A549 (cell line): Measurements from ENCODE around the gene INTS15. TPM values are rescaled to one million over a fixed set of nuclear protein-coding genes. Genes with fewer than 3 reads are reported as not detected.

Source experiments
- ATAC-seq, 2 experiments: fragments of 200-7000 bp in 1 of 2; fragments of >200 bp in 1 of 2; cut with Nextera tagmentation in 1 of 2; cut with Tn5 transposase in 1 of 2; 3 replicates each; pipeline versions ENCODE4 v1.8.0 to v1.9.1; 2018 to 2020; ENCODE audit warnings: mild to moderate bottlenecking in 1 of 2, moderate library complexity in 1 of 2
- CTCF ChIA-PET: fragments of 300-600 bp; sonication (Branson Sonifier 250); formaldehyde crosslinking; extraction: SDS; loops from one replicate; lab custom pipeline; 2021; ENCODE audit warnings: antibody characterized with exemption, inconsistent platforms; lab: Yijun Ruan, JAX
- POLR2A ChIA-PET: fragments of 350-600 bp; formaldehyde crosslinking; extraction: SDS; loops from one replicate; lab custom pipeline; 2021; ENCODE audit warnings: antibody characterized with exemption, inconsistent platforms; lab: Yijun Ruan, JAX
- DNase-seq, 2 experiments: peaks; one replicate each; pipeline versions ENCODE4 v3.0.0 to v3.0.0-alpha.2; 2011 to 2016; ENCODE audit warnings: low read depth in 1 of 2, low spot score in 1 of 2
- FAIRE-seq: peaks from 2 replicates; lab custom pipeline; 2011; peaks lifted over from hg19 to GRCh38; lab: Jason Lieb, UNC
- H3K27ac ChIP-seq, 2 experiments: fragments of >200 bp; sonication (Bioruptor Twin); formaldehyde crosslinking; 3 replicates each; pipeline ENCODE4 v1.5.1; 2016 to 2017
- H3K4me1 ChIP-seq: fragments of >200 bp; sonication (Bioruptor Twin); formaldehyde crosslinking; 3 replicates; pipeline ENCODE4 v1.6.1; 2016
- H3K4me2 ChIP-seq: fragments of >200 bp; sonication (Bioruptor Twin); formaldehyde crosslinking; 3 replicates; pipeline ENCODE4 v1.6.1; 2016
- H3K4me3 ChIP-seq: fragments of >200 bp; sonication (Bioruptor Twin); formaldehyde crosslinking; 3 replicates; pipeline ENCODE4 v1.5.1; 2016
- H3K9me3 ChIP-seq: fragments of >200 bp; sonication (Bioruptor Twin); formaldehyde crosslinking; 3 replicates; pipeline ENCODE4 v1.6.1; 2016
- CBX2 ChIP-seq: fragments of 200-600 bp; sonication (generic); IDR thresholded peaks from 2 replicates; pipeline ENCODE4 v1.6.1; 2016; ENCODE audit warnings: low read depth, mild to moderate bottlenecking, borderline replicate concordance
- EHF ChIP-seq: fragments of 250-450 bp; sonication (Bioruptor Pico); IDR thresholded peaks from 2 replicates; pipeline ENCODE4 v1.5.0; 2020; ENCODE audit warnings: mild to moderate bottlenecking
- EP300 ChIP-seq, 2 experiments: fragments of >200 bp; sonication (Bioruptor Twin); formaldehyde crosslinking; IDR thresholded peaks; 2 replicates in 1 of 2; 3 replicates in 1 of 2; pipeline ENCODE4 v1.6.1; 2016 to 2017
- FOSB ChIP-seq: fragments of 250-450 bp; sonication (Bioruptor Pico); IDR thresholded peaks from 2 replicates; pipeline ENCODE4 v1.5.0; 2020; ENCODE audit warnings: mild to moderate bottlenecking, moderate library complexity
- FOSL2 ChIP-seq, 2 experiments: fragments of 450-650 bp in 1 of 2; fragments of >200 bp in 1 of 2; sonication (Bioruptor Twin) in 1 of 2; formaldehyde crosslinking; IDR thresholded peaks; 2 replicates each; pipeline versions ENCODE4 v1.5.0 to v1.6.1; 2016 to 2020; ENCODE audit warnings: mild to moderate bottlenecking in 1 of 2, moderate library complexity in 1 of 2
- HES2 ChIP-seq: fragments of >200 bp; sonication (Bioruptor Twin); formaldehyde crosslinking; IDR thresholded peaks from 2 replicates; pipeline ENCODE4 v1.6.1; 2016
- HOXA7 ChIP-seq: fragments of 250-450 bp; sonication (Bioruptor Pico); IDR thresholded peaks from 2 replicates; pipeline ENCODE4 v1.5.0; 2020; ENCODE audit warnings: mild to moderate bottlenecking, moderate library complexity
- HOXB13 ChIP-seq: fragments of 250-450 bp; sonication (Bioruptor Pico); IDR thresholded peaks from 2 replicates; pipeline ENCODE4 v1.5.0; 2020; ENCODE audit warnings: low read depth, mild to moderate bottlenecking, moderate library complexity
- MAFK ChIP-seq: fragments of 450-650 bp; IDR thresholded peaks from 2 replicates; pipeline ENCODE4 v1.6.1; 2014; ENCODE audit not compliant: partially characterized antibody
- MAZ ChIP-seq: fragments of 150-350 bp; IDR thresholded peaks from 2 replicates; pipeline ENCODE4 v1.6.1; 2014; ENCODE audit warnings: antibody characterized with exemption, low read depth, low read length, borderline replicate concordance
- NR3C1 ChIP-seq: fragments of >200 bp; sonication (Bioruptor Twin); formaldehyde crosslinking; IDR thresholded peaks from 3 replicates; pipeline ENCODE4 v1.6.1; 2017
- POLR2A ChIP-seq: IDR thresholded peaks from 2 replicates; pipeline ENCODE4 v1.6.1; 2012; ENCODE audit warnings: mild to moderate bottlenecking, low read length
- POLR2AphosphoS2 ChIP-seq: conservative IDR thresholded peaks from 2 replicates; pipeline ENCODE4 v1.6.1; 2012; ENCODE audit warnings: low read length, improper control_type of control experiment, inconsistent platforms
- RNF2 ChIP-seq: fragments of 200-600 bp; sonication (generic); IDR thresholded peaks from 2 replicates; pipeline ENCODE4 v1.6.1; 2016; ENCODE audit warnings: low read depth, mild to moderate bottlenecking, antibody characterized with exemption, moderate library complexity, borderline replicate concordance
- TP53 ChIP-seq: fragments of 250-450 bp; sonication (Bioruptor Pico); IDR thresholded peaks from 2 replicates; pipeline ENCODE4 v1.5.0; 2021; ENCODE audit warnings: mild to moderate bottlenecking, moderate library complexity
- USF2 ChIP-seq: fragments of 450-650 bp; IDR thresholded peaks from 2 replicates; pipeline ENCODE4 v1.6.1; 2014; ENCODE audit warnings: antibody characterized with exemption
- ZFP36 ChIP-seq: fragments of 450-650 bp; IDR thresholded peaks from 2 replicates; pipeline ENCODE4 v1.6.1; 2014; ENCODE audit warnings: borderline replicate concordance; ENCODE audit not compliant: partially characterized antibody
- ZSCAN20 ChIP-seq: fragments of 250-450 bp; sonication (Bioruptor Pico); IDR thresholded peaks from 2 replicates; pipeline ENCODE4 v1.8.0; 2022; ENCODE audit warnings: mild to moderate bottlenecking, moderate library complexity
- WGBS: methylation state at CpG from one replicate; pipeline ENCODE4 v1.1.6; 2017; ENCODE audit errors: missing lambda C conversion rate; 5-methylcytosine and 5-hydroxymethylcytosine counted together
- polyA plus RNA-seq, 4 experiments: library from polyadenylated mRNA; depleted of rRNA in 3 of 4; stranded (reverse); fragments of >200 nt; fragmentation: RNase III in 1 of 4; extraction: RNeasy Plus Mini Kit Qiagen cat#74134 plus additional on column Dnase treatment in 1 of 4; gene quantifications; 2 replicates in 3 of 4; 3 replicates in 1 of 4; pipeline ENCODE4 v1.2.3, GENCODE V29; 2011 to 2017
- TF ChIP-seq, protein P1 (sequence below): IDR thresholded peaks from 2 replicates; pipeline ENCODE4 v1.6.1; 2012
- TF ChIP-seq, protein P2 (sequence below): fragments of 250-450 bp; sonication (Bioruptor Pico); IDR thresholded peaks from 2 replicates; pipeline ENCODE4 v1.5.0; 2021; ENCODE audit warnings: mild to moderate bottlenecking, moderate library complexity, borderline replicate concordance

The INTS15 gene
- polyA plus RNA-seq, 2 of the 4 experiments (the other 2 are of a cell fraction): 14.7 to 23.4 TPM

DNA sequence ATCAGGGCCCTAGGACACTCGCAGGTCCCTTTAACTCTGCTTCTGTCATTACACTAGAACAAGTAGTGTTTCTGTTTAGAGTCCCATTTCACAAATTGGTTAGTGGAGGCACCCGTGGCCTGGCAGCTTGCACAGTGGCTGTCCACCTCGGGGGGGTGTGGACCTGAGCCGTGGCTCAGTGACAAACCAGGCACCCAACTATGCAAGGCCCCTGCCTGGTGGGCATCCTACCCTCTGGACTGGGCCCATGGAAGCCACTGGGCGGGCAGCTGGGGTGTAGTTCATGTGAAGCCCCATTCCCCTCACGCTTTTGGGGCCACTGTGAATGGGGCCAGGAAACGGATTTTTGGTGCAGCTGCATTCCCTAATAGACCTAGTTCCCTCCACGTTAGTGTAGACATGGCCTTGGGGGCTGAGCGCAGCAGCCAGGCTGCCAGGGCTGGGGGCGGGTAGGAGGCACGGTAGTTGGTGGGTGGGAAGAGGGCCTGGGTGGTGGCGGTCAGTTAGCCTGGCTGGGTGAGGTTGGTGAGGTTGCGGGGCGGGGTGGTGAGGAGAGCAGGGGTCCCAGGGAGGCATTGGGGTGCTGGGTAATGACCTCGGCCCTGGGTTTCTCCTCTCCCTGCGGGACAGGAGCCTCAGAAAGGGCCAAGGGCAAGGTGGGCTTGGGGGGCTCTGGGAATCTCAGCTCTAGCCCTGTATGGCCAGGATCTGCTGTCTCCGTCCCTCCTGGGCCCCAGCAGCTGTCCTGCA is 66.0 kb downstream of the INTS15 start:
- no peaks in the 10 kb centered on the region for H3K4me1 ChIP-seq
- ChIA-PET POLR2A (no interaction called here), CTCF (no interaction called here)
- no peak overlapping the region for H3K4me3 ChIP-seq
- FAIRE-seq (no peak), ATAC-seq (no peak), DNase-seq (no peak)
- 90% methylated on average over 14 of the region's 17 CpGs for WGBS
- no peak overlapping the region for H3K4me2 ChIP-seq
- peaks cover 55% of the 10 kb centered on the region for H3K9me3 ChIP-seq
- no peak overlapping the region for H3K27ac ChIP-seq
- TF ChIP-seq EHF (CRISPR knock-in tag): no peak
- TF ChIP-seq RNF2: no peak
- no peak for TF ChIP-seq FOSL2 (IDR thresholded peaks at IDR 0.05)
- TF ChIP-seq FOSL2 (CRISPR knock-in tag; IDR thresholded peaks at IDR 0.05): no peak
- TF ChIP-seq, protein P1, sequence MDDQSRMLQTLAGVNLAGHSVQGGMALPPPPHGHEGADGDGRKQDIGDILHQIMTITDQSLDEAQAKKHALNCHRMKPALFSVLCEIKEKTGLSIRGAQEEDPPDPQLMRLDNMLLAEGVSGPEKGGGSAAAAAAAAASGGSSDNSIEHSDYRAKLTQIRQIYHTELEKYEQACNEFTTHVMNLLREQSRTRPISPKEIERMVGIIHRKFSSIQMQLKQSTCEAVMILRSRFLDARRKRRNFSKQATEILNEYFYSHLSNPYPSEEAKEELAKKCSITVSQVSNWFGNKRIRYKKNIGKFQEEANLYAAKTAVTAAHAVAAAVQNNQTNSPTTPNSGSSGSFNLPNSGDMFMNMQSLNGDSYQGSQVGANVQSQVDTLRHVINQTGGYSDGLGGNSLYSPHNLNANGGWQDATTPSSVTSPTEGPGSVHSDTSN: no peak
- TF ChIP-seq HOXB13 (CRISPR knock-in tag): no peak
- no peak for TF ChIP-seq TP53 (CRISPR knock-in tag)
- TF ChIP-seq HOXA7: no peak
- TF ChIP-seq USF2: no peak
- no peak for TF ChIP-seq HES2
- TF ChIP-seq NR3C1: no peak
- no peak for TF ChIP-seq POLR2AphosphoS2
- no peak for TF ChIP-seq EP300 (IDR thresholded peaks at IDR 0.05)
- TF ChIP-seq POLR2A: no peak
- TF ChIP-seq MAZ: no peak
- TF ChIP-seq ZSCAN20 (CRISPR knock-in tag): no peak
- TF ChIP-seq CBX2: no peak
- no peak for TF ChIP-seq MAFK
- TF ChIP-seq FOSB (CRISPR knock-in tag): no peak
- TF ChIP-seq, protein P2, sequence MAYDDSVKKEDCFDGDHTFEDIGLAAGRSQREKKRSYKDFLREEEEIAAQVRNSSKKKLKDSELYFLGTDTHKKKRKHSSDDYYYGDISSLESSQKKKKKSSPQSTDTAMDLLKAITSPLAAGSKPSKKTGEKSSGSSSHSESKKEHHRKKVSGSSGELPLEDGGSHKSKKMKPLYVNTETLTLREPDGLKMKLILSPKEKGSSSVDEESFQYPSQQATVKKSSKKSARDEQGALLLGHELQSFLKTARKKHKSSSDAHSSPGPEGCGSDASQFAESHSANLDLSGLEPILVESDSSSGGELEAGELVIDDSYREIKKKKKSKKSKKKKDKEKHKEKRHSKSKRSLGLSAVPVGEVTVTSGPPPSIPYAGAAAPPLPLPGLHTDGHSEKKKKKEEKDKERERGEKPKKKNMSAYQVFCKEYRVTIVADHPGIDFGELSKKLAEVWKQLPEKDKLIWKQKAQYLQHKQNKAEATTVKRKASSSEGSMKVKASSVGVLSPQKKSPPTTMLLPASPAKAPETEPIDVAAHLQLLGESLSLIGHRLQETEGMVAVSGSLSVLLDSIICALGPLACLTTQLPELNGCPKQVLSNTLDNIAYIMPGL (CRISPR knock-in tag): no peak
- TF ChIP-seq, all 56 proteins: peak for 0

DNA sequence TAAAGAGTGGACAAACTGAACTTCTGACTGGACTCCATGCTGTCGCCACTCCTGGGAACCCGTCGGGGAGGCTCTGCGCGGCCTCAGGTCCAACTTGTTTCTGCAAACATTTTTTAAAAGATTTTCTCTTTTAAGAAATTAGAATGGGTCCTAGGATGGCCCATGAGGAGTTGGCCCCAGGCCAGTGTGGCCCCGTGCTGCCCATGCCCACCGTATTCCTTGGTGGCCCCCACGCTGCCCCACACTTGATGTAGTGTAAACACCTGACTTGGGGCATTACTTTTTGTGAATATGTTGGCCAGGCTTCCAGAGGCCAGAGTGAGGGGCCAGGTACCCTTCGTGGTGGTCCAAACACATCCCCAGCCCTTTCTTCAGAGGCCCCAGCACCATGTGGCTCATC is 66.6 kb downstream of the INTS15 start:
- no peak overlapping the region for H3K4me2 ChIP-seq
- DNase-seq (no peak), FAIRE-seq (no peak), ATAC-seq (no peak)
- WGBS: 97% methylated on average over 9 of the region's 9 CpGs
- TF ChIP-seq ZFP36: no peak
- POLR2A ChIA-PET: interaction anchor here (0.7 kb wide), 1 partner anchor 37 kb away, joined by 3 read pairs; no protein-coding TSS in a partner anchor
- CTCF ChIA-PET: no interaction called here
- no peaks in the 10 kb centered on the region for H3K4me1 ChIP-seq
- peaks cover 57% of the 10 kb centered on the region for H3K9me3 ChIP-seq
- no peak overlapping the region for H3K4me3 ChIP-seq
- no peak overlapping the region for H3K27ac ChIP-seq

Other genes with a start within 250 kb of the INTS15 start
- 33.0 and 34.3 TPM in 2 replicates for gene FAM220A, start 241.1 kb upstream of the INTS15 start, polyA plus RNA-seq (2011; rRNA removed)
- gene FAM220A, start 241.1 kb upstream of the INTS15 start, polyA plus RNA-seq (2017; fragmentation: RNase III; extraction: RNeasy Plus Mini Kit Qiagen cat#74134 plus additional on column Dnase treatment): 12.9 to 14.0 TPM (median 13.2 TPM) in 3 replicates
- gene RAC1, start 215.5 kb upstream of the INTS15 start, polyA plus RNA-seq (2011; rRNA removed): 446 and 516 TPM in 2 replicates
- gene RAC1, start 215.5 kb upstream of the INTS15 start, polyA plus RNA-seq (2017; fragmentation: RNase III; extraction: RNeasy Plus Mini Kit Qiagen cat#74134 plus additional on column Dnase treatment): 220 to 239 TPM (median 228 TPM) in 3 replicates
- gene DAGLB, start 142.1 kb upstream of the INTS15 start, polyA plus RNA-seq (2011; rRNA removed): 19.3 and 19.7 TPM in 2 replicates
- gene DAGLB, start 142.1 kb upstream of the INTS15 start, polyA plus RNA-seq (2017; fragmentation: RNase III; extraction: RNeasy Plus Mini Kit Qiagen cat#74134 plus additional on column Dnase treatment): 14.5 to 19.1 TPM (median 15.7 TPM) in 3 replicates
- gene KDELR2, start 105.9 kb upstream of the INTS15 start, polyA plus RNA-seq (2011; rRNA removed): 172 and 192 TPM in 2 replicates
- gene KDELR2, start 105.9 kb upstream of the INTS15 start, polyA plus RNA-seq (2017; fragmentation: RNase III; extraction: RNeasy Plus Mini Kit Qiagen cat#74134 plus additional on column Dnase treatment): 135 to 142 TPM (median 136 TPM) in 3 replicates
- 0.03 TPM in 1 of 2 replicates, not detected in the other for gene GRID2IP, start 38.6 kb upstream of the INTS15 start, polyA plus RNA-seq (2011; rRNA removed)
- 0.03 TPM in 1 of 3 replicates, not detected in the others for gene GRID2IP, start 38.6 kb upstream of the INTS15 start, polyA plus RNA-seq (2017; fragmentation: RNase III; extraction: RNeasy Plus Mini Kit Qiagen cat#74134 plus additional on column Dnase treatment)
- 118 and 149 TPM in 2 replicates for gene ZDHHC4, start 12.6 kb upstream of the INTS15 start, polyA plus RNA-seq (2011; rRNA removed)
- gene ZDHHC4, start 12.6 kb upstream of the INTS15 start, polyA plus RNA-seq (2017; fragmentation: RNase III; extraction: RNeasy Plus Mini Kit Qiagen cat#74134 plus additional on column Dnase treatment): 37.0 to 43.3 TPM (median 42.8 TPM) in 3 replicates
- gene ZNF853, start 25.6 kb downstream of the INTS15 start, polyA plus RNA-seq (2011; rRNA removed): 2.2 and 2.7 TPM in 2 replicates
- 1.6 to 2.1 TPM (median 1.8 TPM) in 3 replicates for gene ZNF853, start 25.6 kb downstream of the INTS15 start, polyA plus RNA-seq (2017; fragmentation: RNase III; extraction: RNeasy Plus Mini Kit Qiagen cat#74134 plus additional on column Dnase treatment)
- gene ZNF316, start 47.3 kb downstream of the INTS15 start, polyA plus RNA-seq (2011; rRNA removed): 6.3 and 7.5 TPM in 2 replicates
- 16.5 to 21.2 TPM (median 18.9 TPM) in 3 replicates for gene ZNF316, start 47.3 kb downstream of the INTS15 start, polyA plus RNA-seq (2017; fragmentation: RNase III; extraction: RNeasy Plus Mini Kit Qiagen cat#74134 plus additional on column Dnase treatment)
- 22.7 and 23.9 TPM in 2 replicates for gene ZNF12, start 116.9 kb downstream of the INTS15 start, polyA plus RNA-seq (2011; rRNA removed)
- 8.8 TPM in 3 replicates for gene ZNF12, start 116.9 kb downstream of the INTS15 start, polyA plus RNA-seq (2017; fragmentation: RNase III; extraction: RNeasy Plus Mini Kit Qiagen cat#74134 plus additional on column Dnase treatment)
- 0.11 TPM in 1 of 2 replicates, not detected in the other for gene RSPH10B2, start 164.1 kb downstream of the INTS15 start, polyA plus RNA-seq (2011; rRNA removed)
- 0.08 to 0.16 TPM (median 0.12 TPM) in 3 replicates for gene RSPH10B2, start 164.1 kb downstream of the INTS15 start, polyA plus RNA-seq (2017; fragmentation: RNase III; extraction: RNeasy Plus Mini Kit Qiagen cat#74134 plus additional on column Dnase treatment)
- gene CCZ1B, start 236.3 kb downstream of the INTS15 start, polyA plus RNA-seq (2011; rRNA removed): 39.5 and 68.6 TPM in 2 replicates
- 36.9 to 41.3 TPM (median 38.0 TPM) in 3 replicates for gene CCZ1B, start 236.3 kb downstream of the INTS15 start, polyA plus RNA-seq (2017; fragmentation: RNase III; extraction: RNeasy Plus Mini Kit Qiagen cat#74134 plus additional on column Dnase treatment)